Mucosa of descending colon (tissue), 3 donors: Measurements from ENCODE around the gene THAP7. TPM values are rescaled to one million over a fixed set of nuclear protein-coding genes. Genes with fewer than 3 reads are reported as not detected.

Experiments
- ATAC-seq: fragments of 200-7000 bp; cut with Tn5 transposase; one replicate; pipeline ENCODE4 v1.9.1; 2020; ENCODE audit warnings: mild to moderate bottlenecking, moderate library complexity
- DNase-seq, 3 donors: peaks; one replicate each; pipeline ENCODE4 v3.0.0-alpha.2; 2020
- H3K36me3 ChIP-seq: fragments of 200-600 bp; one replicate; pipeline ENCODE4 v1.8.0; 2021; ENCODE audit warnings: low read depth, mild to moderate bottlenecking
- H3K4me1 ChIP-seq: fragments of 200-600 bp; one replicate; pipeline ENCODE4 v1.8.0; 2021; ENCODE audit warnings: low read depth, mild to moderate bottlenecking
- H3K4me3 ChIP-seq: fragments of 200-600 bp; one replicate; pipeline ENCODE4 v1.8.0; 2021; ENCODE audit warnings: mild to moderate bottlenecking
- H3K9me3 ChIP-seq: fragments of 200-600 bp; one replicate; pipeline ENCODE4 v1.8.0; 2021; ENCODE audit warnings: mild to moderate bottlenecking
- intact Hi-C, 2 donors: fragments of 100-400 bp; cut with DNase I in 1 of 2; cut with micrococcal nuclease in 1 of 2; formaldehyde crosslinking; loops; one replicate each; pipeline versions ENCODE4 v1.11.0 to v1.11.1; 2022; cut with DNase I, micrococcal nuclease
- total RNA-seq, 3 donors: library from RNA; stranded (reverse); fragmentation: NEBNext Ultra II Directional in 2 of 3; extraction: Animal tissue kit (Norgen Biotek cat#: 25700) in 2 of 3; gene quantifications; one replicate each; pipeline versions ENCODE4 v1.2.1 to v1.2.4, GENCODE V29; 2021 to 2023
- TF ChIP-seq, protein P1 (sequence below): fragments of 200-600 bp; IDR thresholded peaks from one replicate; pipeline ENCODE4 v1.8.0; 2022; ENCODE audit warnings: antibody characterized with exemption, mild to moderate bottlenecking
- donor health status: DM: no; HTN: no; CAD: no; lungs with moderate emphysema.
- donor health status: DM: no; HTN: no; CAD: no.
- donor health status: DM: no; HTN: yes; CAD: no.

THAP7 gene
- total RNA-seq, 3 donors from 2014 or later: 16.8 to 27.8 (median 19.8) TPM

- Histone ChIP-seq H3K4me1 (peaks cover 33% of the 10 kb centered on the region), H3K4me3 (no peak overlapping the region), H3K36me3 (no peaks in the 10 kb centered on the region), H3K9me3 (no peaks in the 10 kb centered on the region)
- TF ChIP-seq, protein P1, sequence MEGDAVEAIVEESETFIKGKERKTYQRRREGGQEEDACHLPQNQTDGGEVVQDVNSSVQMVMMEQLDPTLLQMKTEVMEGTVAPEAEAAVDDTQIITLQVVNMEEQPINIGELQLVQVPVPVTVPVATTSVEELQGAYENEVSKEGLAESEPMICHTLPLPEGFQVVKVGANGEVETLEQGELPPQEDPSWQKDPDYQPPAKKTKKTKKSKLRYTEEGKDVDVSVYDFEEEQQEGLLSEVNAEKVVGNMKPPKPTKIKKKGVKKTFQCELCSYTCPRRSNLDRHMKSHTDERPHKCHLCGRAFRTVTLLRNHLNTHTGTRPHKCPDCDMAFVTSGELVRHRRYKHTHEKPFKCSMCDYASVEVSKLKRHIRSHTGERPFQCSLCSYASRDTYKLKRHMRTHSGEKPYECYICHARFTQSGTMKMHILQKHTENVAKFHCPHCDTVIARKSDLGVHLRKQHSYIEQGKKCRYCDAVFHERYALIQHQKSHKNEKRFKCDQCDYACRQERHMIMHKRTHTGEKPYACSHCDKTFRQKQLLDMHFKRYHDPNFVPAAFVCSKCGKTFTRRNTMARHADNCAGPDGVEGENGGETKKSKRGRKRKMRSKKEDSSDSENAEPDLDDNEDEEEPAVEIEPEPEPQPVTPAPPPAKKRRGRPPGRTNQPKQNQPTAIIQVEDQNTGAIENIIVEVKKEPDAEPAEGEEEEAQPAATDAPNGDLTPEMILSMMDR: no peak
- ATAC-seq (no peak), DNase-seq (peak in 2 of 3 donors; percentile 21 to 29)
- intact Hi-C loops: no loop called here
Measured at GRCh38 chr22:20960609-20961008, 41.3 kb downstream of the THAP7 start.

DNA sequence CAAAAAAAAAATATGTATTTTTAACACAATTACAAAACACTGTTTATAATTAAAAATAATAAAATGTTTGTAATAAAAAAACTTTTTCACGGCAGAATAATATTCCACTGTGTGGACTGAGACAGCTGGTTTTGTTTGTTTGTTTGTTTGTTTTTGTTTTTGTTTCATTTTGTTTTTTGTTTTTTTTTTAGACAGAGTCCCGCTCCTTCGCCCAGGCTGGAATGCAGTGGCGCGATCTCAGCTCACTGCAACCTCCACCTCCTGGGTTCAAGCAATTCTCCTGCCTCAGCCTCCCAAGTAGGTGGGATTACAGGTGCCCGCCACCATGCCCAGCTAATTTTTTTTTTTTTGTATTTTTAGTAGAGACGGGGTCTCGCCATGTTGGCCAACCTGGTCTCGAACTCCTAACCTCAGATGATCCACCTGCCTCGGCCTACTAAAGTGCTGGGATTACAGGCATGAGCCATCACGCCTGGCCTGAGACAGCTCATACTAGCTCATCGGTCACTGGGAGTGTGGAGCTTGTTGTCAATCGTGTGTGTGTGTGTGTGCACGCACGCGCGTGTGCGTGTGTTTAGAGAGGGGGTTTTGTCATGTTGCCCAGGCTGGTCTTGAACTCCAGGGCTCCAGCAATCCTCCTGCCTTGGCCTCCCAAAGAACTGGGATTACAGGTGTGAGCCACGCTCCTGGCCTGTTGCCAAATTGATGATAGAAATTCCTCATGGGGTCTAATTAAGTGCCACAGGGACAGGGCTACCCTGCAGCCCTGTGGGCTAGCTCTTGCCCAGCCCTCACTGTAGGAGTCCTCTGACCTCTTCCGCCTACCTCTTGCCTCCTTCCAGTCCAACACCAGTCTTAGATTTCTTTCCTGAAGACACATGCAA is 42.1 kb downstream of the THAP7 start:
- TF ChIP-seq, protein P1: no peak
- no peak overlapping the region for H3K4me3 ChIP-seq
- H3K9me3 ChIP-seq: no peaks in the 10 kb centered on the region
- H3K36me3 ChIP-seq: no peaks in the 10 kb centered on the region
- intact Hi-C loops: loop anchor here in 1 of 2 donors (5.0 kb wide), 1 partner anchor 43 kb away; the partner anchor contains the start of gene CRKL
- DNase-seq (peak in 2 of 3 donors; percentile 21 to 27), ATAC-seq (no peak)
- H3K4me1 ChIP-seq: peaks cover 37% of the 10 kb centered on the region

DNA sequence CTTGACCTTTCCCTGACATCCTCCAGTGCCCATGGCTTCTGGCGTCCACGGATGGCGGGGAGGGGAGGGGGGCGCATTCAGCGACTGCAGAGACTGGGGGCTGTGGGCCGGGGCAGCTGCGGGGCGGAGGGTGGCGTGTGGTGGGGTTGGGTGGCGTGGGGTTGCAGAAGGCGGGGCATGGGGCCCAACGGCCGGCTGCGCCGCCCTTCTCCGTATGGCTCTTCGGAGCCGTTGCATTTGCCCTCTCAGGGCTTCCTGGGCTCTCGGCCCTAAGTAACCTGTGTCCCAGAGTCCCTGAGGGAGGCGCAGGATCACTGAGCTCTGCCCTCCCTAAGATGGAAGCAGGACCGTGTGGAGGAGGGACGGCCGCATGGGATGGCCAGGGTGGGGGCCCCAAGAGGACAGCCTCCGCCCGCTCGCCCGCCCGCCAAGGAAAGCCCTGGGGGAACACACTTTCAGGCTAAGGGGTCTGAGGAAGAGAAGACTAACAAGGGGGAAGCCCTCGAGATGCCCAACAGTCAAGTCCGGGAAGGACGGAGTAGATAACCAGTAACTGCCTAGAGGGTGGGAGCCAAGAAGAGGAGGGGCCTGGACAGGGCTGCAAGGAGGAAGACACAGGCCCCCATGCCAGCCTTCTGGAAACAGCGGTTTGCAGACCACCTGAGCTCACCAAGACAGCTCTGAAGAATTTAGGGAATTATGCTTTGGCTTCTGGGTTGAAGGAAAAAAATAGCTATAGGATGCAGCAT is 44.1 kb downstream of the THAP7 start:
- Histone ChIP-seq H3K36me3 (no peaks in the 10 kb centered on the region), H3K4me3 (peak overlapping the region; percentile 67), H3K4me1 (peaks cover 44% of the 10 kb centered on the region), H3K9me3 (no peaks in the 10 kb centered on the region)
- intact Hi-C loops: loop anchor here in 1 of 2 donors (5.0 kb wide), 1 partner anchor 41 kb away; the partner anchor contains the start of gene CRKL
- peak; percentile 83 to 85 (median 84) for DNase-seq
- TF ChIP-seq, protein P1: no peak
- ATAC-seq: peak; percentile 74

DNA sequence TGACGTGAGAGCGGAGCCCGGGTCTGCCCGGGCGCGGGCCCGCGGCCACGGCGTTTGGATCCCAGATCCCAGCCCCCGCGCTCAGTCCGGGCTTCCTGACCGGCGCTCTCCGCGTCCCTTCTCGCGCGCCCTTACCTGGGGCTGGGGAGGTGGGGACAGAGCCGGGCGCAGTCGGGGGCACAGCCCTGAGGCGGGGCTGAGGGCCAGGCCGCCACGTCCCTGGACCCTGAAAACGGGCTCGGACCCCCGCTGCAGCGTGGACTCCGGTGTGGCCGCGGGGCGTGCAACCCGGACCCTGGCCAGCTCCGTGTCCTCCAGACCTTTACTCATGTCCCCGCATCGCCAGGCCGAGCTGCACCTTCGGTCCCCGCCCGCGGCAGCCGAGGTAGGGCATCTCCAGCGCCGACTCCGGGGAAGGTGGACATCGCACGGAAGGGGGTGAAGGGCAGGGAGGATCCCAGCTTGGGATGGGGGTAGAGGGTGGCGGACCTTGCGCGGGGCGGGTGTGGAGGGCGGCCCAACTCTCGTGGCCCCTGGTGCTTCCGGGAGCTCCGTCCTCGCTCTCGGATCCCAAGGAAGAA is 44.7 kb downstream of the THAP7 start:
- peaks cover 51% of the 10 kb centered on the region for H3K4me1 ChIP-seq
- DNase-seq (peak; percentile 50 to 66 (median 65)), ATAC-seq (peak; percentile 54)
- H3K9me3 ChIP-seq: no peaks in the 10 kb centered on the region
- intact Hi-C loops: loop anchor here in 1 of 2 donors (5.0 kb wide), 1 partner anchor 40 kb away; the partner anchor contains the start of gene CRKL
- H3K36me3 ChIP-seq: no peaks in the 10 kb centered on the region
- TF ChIP-seq, protein P1: no peak
- peak overlapping the region; percentile 67 for H3K4me3 ChIP-seq
